ENCODE results near the gene DOC2B.
"Not testable (repeated sequence)": the region's sequence is repeated elsewhere in the genome, so short reads cannot be mapped to it uniquely, and the experiment has no call there.

The DOC2B gene

GRCh38 chr17:213286-214105, 32.0 kb upstream of the DOC2B start:
- no peak for DNase-seq (ENCODE audit: low read depth in 3 of 3)

- no peak for DNase-seq (ENCODE audit: low read depth in 3 of 3)
These were observed 29.0 kb upstream of the DOC2B start for GRCh38 chr17:210402-210801.

- DNase-seq (ENCODE audit: low read depth in 3 of 3): no peak
These were observed 27.0 kb upstream of the DOC2B start for GRCh38 chr17:208429-208828.

GRCh38 chr17:207775-208174, 26.3 kb upstream of the DOC2B start:
- no peak for DNase-seq (ENCODE audit: low read depth in 3 of 3)

GRCh38 chr17:206941-207560, 25.6 kb upstream of the DOC2B start:
- no peak for DNase-seq (ENCODE audit: low read depth in 3 of 3)

- DNase-seq (ENCODE audit: low read depth in 3 of 3): not testable (repeated sequence)
These were observed 25.0 kb upstream of the DOC2B start for GRCh38 chr17:206484-206883.

- no peak for DNase-seq (ENCODE audit: low read depth in 3 of 3)
These were observed 24.4 kb upstream of the DOC2B start for GRCh38 chr17:205817-206216.

- no peak for DNase-seq (ENCODE audit: low read depth in 3 of 3)
These were observed 23.8 kb upstream of the DOC2B start for GRCh38 chr17:205148-205669.

GRCh38 chr17:204427-205147, 23.1 kb upstream of the DOC2B start:
- no peak for DNase-seq (ENCODE audit: low read depth in 3 of 3)

- DNase-seq (ENCODE audit: low read depth in 3 of 3): no peak
These were observed 21.1 kb upstream of the DOC2B start for GRCh38 chr17:202501-202951.

- not testable (repeated sequence) for DNase-seq (ENCODE audit: low read depth in 3 of 3)
These were observed 20.3 kb upstream of the DOC2B start for GRCh38 chr17:201736-202135.

GRCh38 chr17:201257-201656, 19.8 kb upstream of the DOC2B start:
- DNase-seq (ENCODE audit: low read depth in 3 of 3): not testable (repeated sequence)

- DNase-seq (ENCODE audit: low read depth in 3 of 3): no peak
These were observed 19.1 kb upstream of the DOC2B start for GRCh38 chr17:200586-200985.

GRCh38 chr17:199806-200545, 18.5 kb upstream of the DOC2B start:
- DNase-seq (ENCODE audit: low read depth in 3 of 3): no peak

- no peak for DNase-seq (ENCODE audit: low read depth in 3 of 3)
These were observed 17.7 kb upstream of the DOC2B start for GRCh38 chr17:199191-199604.

GRCh38 chr17:198225-198624, 16.8 kb upstream of the DOC2B start:
- not testable (repeated sequence) for DNase-seq (ENCODE audit: low read depth in 3 of 3)

- no peak for DNase-seq (ENCODE audit: low read depth in 3 of 3)
These were observed 15.9 kb upstream of the DOC2B start for GRCh38 chr17:197352-197751.

GRCh38 chr17:194828-195602, 13.6 kb upstream of the DOC2B start:
- no peak for DNase-seq (ENCODE audit: low read depth in 3 of 3)

- no peak for DNase-seq (ENCODE audit: low read depth in 3 of 3)
These were observed 12.7 kb upstream of the DOC2B start for GRCh38 chr17:193841-194806.

- DNase-seq (ENCODE audit: low read depth in 3 of 3): no peak
These were observed 12.0 kb upstream of the DOC2B start for GRCh38 chr17:193426-193810.
